ENCODE results near the gene STK32B.
A peak's percentile ranks its signal among the peaks of the same experiment; 100 is the strongest.
"Not testable (repeated sequence)": the region's sequence is repeated elsewhere in the genome, so short reads cannot be mapped to it uniquely, and the experiment has no call there.

The STK32B gene

DNA sequence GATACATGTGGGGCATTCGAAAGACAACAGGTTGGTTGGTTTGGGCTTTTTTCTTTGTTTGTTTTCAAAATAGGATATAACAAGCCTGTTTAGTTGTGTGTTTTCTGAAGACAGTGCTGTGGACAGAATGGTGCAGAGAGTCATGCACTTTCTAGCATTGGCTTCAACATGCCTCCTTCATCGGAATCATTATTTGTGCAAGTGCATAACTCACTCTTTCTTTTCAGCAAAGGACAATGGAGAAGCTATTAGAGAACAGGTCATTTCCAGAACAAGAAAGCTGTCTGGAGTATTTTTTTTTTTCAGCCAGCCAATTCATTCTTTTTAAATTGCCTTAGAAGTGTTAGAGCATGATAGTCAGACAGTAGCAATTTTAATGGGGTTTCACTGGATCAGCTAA lies 225.8 kb downstream of the STK32B start:
- DNase-seq, result no peak

DNA sequence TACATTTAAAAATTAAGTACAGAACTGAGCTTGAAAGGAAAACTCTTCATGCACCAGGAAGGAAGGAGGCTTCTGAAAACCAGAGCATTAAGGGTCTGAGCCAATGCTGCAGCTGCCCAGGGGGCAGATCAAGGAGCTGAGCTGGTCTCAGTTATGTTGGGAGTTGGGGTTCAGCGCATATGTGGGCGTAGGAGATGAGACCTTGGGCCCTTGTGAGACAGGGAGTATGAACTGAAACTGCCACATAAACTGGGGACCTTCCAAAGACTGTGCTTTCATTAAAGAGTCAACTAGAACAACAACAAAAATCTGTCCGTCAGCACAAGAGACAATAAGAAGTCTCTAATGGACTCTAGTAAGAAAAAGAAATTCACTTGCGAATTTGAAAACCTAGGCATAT lies 226.9 kb downstream of the STK32B start:
- no peak for DNase-seq

DNA sequence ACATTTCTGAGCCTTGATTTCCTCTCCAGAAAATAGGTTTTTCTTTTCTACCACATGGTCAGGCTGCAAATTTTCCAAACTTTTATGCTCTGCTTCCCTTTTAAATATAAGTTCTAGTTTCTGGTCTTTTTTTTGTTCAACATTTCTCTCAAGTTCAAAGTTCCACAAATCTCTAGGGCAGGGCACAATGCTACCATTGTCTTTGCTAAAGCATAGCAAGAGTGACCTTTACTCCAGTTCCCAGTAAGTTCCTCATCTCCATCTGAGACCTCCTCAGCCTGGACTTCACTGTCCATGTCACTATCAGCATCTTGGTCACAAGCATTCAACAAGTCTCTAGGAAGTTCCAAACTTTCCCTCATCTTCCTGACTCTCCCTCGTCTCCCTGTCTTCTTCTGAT lies 228.8 kb downstream of the STK32B start:
- DNase-seq, result not testable (repeated sequence)

DNA sequence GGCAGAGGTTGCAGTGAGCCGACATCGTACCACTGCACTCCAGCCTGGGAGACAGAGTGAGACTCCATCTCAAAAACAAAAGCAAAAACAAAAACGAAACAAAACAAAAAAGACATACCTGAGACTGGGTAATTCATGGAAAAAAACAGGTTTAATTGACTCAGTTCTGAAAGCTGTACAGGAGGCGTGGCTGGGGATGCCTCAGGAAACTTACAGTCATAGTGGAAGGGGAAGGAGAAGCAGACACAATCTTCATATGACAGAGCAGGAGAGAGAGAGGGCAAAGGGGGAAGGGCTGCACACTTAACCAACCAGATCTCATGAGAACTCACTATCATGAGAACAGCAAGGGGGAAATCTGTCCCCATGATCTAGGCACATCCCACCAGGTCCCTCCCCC lies 229.5 kb downstream of the STK32B start:
- peak; percentile 21 for DNase-seq

DNA sequence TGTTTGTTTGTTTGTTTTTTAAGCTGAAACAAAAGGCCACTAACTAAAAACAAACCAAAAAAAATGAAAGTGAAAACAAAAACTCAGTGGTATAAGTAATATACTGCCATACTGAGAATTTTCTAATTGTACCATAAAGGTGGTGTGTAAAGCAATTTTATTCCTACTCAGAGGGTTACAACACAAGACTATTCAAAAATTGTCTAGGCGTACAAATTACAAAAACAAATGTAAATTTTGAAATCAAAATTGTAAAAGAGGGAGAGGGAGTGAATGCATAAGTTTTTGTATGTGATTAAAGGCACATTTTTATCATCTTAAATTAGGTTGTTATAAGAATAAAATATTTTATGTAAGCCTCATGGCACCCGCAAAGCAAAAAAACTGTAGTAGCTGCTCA lies 232.6 kb downstream of the STK32B start:
- DNase-seq, result no peak

DNA sequence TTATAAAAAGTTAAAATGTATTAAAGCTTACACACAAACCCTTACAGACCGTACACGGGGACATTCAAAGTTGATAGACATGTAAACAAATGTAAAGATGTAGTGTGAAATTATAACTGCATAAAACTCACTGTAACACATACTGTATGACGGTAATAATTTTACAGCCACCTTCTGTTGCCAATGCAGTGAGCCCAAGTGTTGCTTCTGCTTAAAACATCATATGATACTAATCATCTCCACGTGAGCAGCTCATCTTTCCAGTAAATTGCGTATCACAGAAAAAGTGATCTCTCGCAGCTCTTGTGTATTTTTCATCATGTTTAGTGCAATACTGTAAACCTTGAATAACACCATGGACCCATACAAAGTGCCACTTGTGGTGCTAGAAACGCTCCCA lies 233.2 kb downstream of the STK32B start:
- no peak for DNase-seq

DNA sequence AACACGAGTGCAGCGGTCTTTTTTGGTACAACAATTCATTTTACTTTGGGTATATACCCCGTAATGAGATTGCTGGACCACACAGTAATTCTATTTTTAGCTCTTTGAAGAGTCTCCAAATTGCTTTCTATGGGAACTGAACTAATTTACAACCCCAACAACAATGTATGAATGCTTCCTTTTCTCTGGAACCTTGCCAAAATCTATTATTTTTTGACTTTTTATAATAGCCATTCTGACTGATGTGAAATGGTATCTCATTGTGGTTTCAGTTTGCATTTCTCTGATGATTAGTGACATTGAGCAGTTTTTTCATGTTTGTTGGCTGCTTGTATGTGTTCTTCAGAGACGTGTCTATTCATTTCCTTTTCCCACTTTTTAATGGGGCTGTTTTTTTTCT lies 240.8 kb downstream of the STK32B start:
- DNase-seq, result no peak

DNA sequence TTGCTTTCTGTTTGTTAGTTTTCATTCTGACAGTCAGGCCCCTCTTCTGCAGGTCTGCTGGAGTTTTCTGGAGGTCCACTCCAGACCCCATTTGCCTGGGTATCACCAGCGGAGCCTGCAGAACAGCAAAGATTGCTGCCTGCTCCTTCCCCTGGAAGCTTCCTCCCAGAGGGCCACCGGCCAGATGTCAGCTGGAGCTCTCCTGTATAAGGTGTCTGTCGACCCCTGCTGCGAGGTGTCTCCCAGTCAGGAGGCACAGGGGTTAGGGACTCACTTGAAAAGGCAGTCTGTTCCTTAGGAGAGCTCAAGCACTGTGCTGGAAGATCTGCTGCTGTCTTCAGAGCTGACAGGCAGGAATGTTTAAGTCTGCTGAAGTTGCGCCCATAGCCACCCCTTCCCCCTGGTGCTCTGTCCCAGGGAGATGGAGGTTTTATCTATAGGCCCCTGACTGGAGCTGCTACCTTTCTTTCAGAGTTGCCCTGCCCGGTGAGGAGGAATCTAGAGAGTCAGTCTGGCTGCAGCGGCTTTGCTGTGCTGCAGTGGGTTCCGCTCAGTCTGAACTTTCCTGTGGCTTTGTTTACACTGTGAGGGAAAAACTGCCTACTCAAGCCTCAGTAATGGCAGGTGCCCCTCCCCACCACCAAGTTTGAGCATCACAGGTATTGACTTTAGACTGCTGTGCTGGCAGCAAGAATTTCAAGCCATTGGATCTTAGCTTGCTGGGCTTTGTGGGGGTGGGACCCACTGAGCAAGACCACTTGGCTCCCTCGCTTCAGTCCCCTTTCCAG lies 246.9 kb downstream of the STK32B start:
- DNase-seq, result not testable (repeated sequence)

DNA sequence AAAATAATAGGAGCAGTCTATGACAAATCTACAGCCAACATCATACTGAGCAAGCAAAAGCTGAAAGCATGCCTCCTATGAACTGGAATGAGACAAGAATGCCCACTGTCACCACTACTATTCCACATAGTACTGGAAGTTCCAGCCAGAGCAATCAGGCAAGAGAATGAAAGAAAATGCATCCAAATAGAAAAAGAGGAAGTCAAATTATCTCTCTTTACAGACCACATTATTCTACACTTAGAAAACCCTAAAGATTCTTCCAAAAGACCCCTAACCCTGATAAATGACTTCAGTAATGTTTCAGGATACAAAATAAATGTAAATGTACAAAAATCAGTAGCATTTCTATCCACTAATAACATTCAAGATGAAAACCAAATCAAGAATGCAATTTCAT lies 249.0 kb downstream of the STK32B start:
- no peak for DNase-seq

DNA sequence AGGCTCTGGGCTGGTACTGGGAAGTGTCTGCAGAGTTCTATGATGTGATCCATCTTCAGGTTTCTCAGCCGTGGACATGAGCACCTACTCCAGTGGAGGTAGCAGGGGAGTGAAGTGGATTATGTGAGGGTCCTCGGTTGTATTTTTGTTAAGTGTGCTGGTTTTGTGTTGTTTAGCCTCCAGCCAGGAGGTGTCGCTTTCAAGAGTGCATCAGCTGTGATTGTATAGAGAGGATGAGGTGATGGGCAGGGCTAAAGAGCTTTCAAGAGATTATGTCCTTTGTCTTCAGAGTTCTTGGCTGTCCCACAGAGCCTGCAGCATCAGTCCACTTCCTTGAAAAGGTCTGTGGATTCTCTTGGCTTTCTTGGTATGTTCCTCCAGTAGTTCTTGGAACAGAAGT lies 256.6 kb downstream of the STK32B start:
- DNase-seq, result no peak

DNA sequence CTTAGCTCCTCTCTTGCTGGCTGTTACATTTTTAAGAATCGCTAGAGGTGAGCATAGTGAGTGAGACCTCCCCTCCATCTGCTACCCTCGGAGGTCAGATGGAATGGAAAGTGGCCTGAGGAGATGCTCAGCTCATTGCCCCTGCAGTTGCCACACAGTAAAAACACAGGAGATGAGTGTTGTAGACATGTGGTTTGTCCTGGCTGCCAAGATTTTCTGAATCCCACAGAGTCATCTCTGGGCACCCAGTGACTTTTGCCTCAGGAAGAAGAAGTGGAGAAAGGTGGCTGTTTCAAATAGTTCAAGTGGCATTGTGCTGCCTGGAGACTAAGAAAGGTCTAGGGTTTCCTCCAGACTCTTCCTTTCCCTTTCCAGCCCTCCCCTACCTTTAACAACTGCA lies 271.0 kb downstream of the STK32B start:
- DNase-seq, result no peak

DNA sequence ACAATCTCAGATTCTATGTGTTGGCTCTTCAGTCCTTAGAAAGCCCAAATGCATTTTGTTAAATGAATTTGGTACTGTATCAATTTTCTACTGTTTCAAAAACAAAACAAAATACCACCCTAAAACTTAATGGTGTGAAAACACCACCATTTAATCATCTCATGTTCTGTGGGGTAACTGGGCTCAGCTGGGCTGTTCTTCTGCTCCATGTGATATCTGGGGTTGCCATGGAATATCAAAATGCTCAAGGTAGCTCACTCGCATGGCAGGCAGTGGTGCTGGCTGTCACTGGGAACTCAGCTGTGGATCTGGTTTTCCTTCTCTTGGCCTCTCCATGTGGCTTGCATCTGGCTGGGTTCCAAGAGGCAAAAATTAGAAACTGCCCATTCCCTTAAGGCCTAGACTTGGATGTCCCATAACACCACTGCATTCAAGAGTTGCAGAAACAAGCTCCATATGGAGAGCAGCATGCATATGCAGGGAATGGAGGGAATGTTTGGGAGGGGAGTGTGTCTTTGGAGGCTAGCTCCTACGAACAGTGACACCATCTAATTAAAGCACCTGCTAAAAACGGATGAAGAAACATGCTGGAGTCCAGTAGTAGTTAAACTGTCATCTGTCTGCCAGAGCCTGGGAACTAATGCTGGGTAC lies 279.2 kb downstream of the STK32B start:
- no peak for DNase-seq

DNA sequence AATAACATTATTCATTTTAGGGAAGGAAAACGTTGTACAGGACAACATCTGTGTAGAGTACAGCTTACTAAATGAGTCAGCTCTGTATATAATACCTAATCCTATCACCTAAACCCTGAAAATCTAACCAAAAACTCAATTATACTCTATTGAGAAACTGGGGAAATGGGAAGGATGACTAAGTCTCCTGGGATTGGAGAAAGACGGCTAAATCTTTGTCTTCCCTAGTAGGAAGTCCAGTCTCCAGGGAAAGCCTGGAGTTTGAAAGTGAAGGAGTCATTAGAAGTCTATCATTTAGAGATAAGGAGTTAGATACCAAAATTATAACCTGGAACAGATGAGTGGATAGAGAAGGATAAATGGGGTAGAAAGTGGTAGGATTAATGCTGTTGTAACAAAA lies 286.5 kb downstream of the STK32B start:
- no peak for DNase-seq

DNA sequence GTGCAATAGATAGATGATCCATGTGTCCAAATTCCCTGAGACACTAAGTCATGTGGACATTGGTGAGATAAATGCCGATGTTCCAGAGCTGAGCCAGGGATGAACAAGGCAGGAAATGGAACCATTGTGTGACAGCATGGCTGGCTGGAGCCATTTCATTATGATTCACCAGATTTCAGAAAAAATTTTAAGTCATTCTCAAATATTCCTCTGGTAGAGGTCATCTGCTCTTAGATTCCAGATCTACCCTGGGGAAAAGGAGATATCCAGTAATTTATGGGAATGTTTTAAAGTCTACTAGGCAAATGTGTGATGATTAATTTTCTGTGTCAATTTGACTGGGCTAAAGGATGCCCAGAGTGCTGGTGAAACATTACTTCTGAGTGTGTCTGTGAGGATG lies 287.3 kb downstream of the STK32B start:
- DNase-seq, result no peak

DNA sequence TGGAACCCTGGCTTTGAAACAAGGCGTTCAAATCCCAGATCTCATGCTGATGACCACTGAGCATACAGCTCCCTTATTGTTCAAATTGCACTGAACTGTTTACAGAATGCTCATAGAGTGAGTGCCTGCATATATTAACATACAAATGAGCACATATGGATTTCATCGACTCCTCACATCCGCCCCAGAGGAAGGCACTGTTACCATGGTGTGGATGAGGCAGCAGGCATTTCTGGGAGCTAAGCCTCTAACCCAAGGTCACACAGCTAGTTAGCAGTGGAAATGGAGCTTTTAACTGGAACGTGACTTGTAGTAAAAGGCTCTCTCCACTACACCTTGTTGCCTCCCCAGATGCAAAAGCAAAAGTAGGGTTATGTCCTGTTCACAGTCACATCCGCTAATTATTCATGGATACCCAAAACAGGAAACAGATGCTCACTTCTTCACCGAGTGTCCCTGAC lies 289.7 kb downstream of the STK32B start:
- no peak for DNase-seq

DNA sequence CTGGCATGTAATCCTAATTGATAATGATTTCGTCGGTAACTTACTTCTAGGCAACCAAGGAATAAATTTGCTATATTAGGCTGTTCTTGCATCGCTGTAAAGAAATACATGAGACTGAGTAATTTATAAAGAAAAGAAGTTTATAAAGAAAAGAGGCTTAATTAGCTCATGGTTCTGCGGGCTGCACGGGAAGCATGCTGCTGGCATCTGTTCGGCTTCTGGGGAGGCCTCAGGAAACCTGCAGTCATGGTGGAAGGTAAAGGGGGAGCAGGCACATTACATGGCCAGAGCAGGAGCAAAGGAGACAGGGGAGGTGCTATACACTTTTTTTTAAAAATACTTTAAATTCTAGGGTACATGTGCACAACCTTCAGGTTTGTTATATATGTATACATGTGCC lies 290.2 kb downstream of the STK32B start:
- DNase-seq, result no peak

DNA sequence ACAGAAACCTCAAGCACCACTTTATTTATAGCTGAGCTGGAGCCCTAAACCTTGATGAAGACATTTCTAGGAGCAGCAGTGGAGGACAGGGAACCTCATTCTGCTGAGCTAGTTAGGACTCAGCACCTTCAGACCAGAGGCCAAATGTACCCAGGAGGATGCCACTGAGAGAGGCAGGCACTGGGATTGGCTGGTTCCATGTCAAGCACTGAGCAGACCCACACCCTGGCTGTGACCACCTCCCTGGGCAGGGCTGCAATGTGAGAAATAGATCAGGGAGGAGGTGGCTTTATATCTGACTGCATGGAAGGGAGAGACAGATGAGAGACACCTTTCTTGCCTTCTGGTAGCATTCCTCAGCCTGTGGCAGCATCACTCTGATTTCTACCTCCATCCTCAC lies 304.6 kb downstream of the STK32B start:
- DNase-seq, result no peak

DNA sequence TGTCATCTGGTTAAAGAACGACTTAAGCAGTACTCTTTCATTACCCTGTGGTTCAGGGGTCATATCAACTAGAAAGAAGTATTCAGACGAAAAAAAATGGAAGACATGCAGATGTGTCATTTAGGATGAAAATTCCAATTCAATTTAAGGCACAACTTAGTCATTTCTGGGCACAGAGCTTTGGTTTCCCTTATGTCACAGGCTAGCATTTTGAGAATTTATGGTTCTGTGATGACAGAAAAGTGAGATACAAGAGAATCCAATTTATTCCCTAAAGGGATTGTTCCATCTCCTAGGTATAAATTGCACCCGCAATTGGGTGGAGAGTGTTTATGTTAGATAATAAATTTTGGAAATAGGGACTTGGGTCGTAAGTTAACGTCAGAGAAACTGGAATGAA lies 306.6 kb downstream of the STK32B start:
- no peak for DNase-seq

DNA sequence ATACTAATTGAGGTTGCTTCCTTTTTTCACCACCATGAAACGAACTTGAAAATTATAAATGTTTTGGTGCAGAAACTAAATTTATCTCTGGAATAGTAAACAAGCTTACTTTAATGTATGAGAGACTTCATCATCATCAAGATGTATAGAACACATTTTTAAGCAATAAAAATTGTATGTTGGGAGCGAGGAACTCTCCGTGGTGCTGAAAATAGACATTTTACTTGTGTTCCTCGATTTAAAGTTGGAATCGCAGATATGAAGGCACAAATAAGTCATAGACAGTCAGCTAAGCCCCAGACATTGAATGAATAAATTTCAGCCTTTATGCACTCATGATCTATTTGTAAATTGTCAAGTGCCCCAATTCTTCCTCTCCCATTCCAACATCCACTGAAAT lies 310.7 kb downstream of the STK32B start:
- DNase-seq, result no peak

DNA sequence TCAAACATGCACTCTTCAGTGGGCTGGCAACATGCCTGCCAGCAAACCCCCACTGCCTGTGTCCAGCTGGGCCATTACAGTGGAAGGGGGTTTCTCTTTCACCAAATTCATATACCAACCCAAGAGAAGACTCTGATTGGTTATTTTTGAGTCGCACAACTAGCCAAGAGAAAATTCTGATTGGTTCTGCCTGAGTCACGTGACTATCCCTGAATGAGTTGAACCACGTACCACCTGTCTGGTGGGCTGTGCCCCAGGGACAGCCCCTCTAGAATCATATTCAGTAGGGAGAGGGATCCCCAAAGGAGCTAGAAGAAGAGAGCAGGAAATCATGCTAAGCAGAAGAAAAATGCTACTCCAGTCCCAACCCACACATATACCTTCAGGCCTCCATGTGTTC lies 313.1 kb downstream of the STK32B start:
- no peak for DNase-seq

DNA sequence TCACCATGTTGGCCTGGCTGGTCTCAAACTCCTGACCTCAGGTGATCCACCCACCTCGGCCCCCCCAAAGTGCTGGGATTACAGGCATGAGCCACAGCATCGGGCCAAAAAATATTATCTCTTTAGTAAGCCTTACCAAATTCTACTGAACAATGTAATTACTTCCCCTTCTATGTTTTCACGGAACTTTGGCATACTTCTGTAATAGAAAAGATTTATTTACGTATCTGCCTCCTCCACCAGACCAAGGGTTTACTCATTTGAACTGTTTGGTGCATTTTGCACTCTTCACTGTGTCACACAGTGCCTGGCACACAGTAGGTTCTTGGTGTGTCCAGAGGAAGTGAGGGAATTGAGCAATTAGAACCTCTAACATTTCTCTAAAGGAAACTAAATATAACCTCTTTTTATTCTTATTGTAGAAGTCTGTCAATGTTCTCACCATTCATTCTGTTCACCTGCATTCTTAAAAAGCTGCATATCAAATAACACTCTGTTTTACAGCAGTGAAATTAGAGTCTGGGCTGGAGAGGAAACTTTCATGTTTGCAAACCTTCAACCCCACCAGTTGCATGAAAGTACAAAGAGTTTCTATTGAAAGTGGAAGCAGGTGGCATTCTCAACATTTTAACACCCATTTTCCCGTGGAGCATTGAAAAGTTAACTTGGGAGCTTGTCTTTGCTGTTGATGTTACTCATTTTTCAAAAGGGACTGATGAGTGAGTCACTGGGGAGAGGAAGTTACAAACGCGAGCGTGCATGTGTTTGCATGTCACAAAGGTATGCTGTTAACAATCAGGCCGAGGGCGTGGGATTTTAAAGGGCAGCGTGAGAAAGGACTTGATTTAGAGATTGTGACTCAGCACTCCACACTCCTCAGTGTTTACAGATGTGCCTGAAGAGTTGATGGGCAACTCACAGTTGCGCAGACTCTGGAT lies 314.1 kb downstream of the STK32B start:
- peak; percentile 6 for DNase-seq

DNA sequence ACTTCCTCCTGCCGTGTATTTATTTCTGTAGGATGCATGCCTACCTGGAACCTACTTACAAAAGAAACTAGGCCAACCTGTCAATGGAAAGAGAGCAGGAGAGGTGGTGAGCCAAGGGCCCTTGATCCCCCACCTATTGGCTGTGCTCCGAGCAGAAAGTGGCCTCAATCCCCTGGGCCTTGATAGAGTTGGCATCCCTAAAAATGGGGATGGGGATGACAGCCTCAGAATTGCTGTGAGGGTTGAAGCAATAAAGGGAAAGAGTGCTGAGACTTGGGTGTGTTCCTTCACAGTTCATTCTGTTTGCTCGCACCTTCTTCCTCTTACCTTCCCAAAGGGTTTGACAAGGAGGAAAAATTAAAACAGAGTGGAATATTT lies 314.7 kb downstream of the STK32B start:
- no peak for DNase-seq

DNA sequence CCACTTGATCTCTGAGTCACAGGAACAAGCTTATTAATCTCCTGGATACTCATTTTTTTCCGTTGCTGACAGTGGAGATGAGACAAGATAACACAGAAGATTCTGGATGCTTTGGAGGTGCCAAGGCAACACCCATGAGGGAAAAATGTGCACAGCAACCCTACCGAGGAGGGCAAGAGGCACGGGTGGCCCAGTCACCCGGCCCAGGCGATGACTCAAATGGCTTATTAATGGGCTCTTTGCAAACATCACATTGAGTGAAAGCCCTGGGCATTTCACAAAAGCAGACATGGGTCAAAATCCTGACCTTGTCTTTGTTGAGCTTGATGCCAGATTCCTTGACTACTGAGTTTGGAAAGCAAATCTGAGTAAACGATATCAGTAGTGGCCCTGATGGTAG lies 315.1 kb downstream of the STK32B start:
- DNase-seq, result no peak

DNA sequence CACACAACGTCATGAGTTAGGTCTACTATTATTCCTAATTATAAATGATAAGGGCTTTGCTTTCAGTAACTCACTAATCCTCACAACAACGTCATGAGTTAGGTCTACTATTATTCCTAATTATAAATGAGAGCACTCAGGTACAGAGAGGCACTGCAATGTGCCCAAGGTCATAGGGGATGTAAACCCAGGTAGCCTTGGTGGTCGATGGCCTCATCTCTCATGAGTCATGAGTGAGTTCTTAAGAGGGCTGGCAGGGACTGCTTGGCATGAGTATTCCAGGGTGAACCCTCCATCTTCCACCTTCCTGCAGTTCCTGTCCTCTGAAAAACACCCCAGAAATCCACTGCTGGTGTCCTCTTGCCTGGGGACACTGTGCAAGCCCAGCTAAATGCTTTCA lies 317.1 kb downstream of the STK32B start:
- no peak for DNase-seq

Measured in activated CD4-positive, alpha-beta T cell treated with anti-CD3 and anti-CD28 coated beads for 48 hours (primary cell).